Raji (cell line): ENCODE measurements around the gene SYK.

Source experiments
- POLR2A ChIP-seq: IDR thresholded peaks from 2 replicates; pipeline ENCODE4 v1.6.1; 2011; ENCODE audit warnings: low read depth, low read length, control low read depth; ENCODE audit not compliant: insufficient read depth

Gene SYK

GRCh38 chr9:90857855-90858254, 56.2 kb downstream of the SYK start:
- no peak for TF ChIP-seq POLR2A

GRCh38 chr9:90858457-90858901, 56.9 kb downstream of the SYK start:
- no peak for TF ChIP-seq POLR2A

DNA sequence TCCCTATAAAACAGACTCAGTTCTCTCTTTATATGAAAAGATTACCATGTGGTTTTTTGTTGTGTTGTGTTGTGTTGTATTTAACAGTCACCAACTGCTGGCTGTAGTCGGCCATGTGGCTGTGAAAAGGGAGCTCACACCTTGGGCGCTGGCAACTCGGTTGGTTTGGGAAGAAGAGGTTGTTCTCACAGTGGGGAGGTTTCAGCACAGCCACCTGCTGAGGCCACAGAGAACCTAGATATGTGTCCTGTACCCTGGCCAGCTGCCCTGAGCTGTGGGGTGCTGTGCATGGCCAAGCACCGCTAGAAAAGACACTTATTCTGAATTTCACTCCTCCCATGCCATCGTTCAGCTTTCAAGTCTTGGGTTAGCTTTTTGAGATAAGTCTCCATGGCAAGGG, 58.8 kb downstream of the SYK start:
- no peak for TF ChIP-seq POLR2A

DNA sequence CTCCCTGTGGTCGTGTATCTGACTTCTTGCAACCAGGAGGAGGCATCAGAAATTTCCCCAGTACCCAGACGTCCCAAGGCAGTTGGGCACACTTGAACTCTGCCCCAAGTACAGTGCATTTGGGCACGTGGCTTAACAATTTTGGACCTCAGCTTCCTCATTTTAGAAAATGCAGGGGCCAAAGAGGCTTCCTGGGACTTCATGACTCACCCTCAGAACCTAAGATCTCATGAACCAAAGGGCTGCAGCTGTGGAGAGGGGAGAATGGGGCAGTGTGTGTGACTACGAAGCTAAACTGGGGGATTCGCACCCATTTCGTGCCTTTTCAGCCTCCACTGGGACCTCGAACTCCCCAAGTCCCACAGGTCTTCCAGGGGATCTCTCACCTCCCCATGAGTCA, 59.2 kb downstream of the SYK start:
- no peak for TF ChIP-seq POLR2A

DNA sequence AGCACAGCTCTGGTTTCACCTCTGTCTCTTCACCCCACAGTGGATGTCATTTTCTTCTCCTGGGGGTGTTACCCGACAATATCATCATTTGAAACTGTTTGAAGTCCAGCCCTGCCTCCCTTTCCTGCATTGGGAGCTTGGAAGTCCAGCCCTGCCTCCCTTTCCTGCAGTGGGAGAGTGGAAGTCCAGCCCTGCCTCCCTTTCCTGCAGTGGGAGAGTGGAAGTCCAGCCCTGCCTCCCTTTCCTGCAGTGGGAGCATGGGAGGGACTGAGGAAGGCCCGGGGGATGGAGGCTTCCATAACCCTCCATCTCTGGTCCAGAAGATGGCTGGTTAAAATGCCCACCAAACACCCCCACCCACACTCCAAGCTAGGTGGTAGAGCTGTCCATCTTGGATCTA, 59.8 kb downstream of the SYK start:
- TF ChIP-seq POLR2A, result no peak

DNA sequence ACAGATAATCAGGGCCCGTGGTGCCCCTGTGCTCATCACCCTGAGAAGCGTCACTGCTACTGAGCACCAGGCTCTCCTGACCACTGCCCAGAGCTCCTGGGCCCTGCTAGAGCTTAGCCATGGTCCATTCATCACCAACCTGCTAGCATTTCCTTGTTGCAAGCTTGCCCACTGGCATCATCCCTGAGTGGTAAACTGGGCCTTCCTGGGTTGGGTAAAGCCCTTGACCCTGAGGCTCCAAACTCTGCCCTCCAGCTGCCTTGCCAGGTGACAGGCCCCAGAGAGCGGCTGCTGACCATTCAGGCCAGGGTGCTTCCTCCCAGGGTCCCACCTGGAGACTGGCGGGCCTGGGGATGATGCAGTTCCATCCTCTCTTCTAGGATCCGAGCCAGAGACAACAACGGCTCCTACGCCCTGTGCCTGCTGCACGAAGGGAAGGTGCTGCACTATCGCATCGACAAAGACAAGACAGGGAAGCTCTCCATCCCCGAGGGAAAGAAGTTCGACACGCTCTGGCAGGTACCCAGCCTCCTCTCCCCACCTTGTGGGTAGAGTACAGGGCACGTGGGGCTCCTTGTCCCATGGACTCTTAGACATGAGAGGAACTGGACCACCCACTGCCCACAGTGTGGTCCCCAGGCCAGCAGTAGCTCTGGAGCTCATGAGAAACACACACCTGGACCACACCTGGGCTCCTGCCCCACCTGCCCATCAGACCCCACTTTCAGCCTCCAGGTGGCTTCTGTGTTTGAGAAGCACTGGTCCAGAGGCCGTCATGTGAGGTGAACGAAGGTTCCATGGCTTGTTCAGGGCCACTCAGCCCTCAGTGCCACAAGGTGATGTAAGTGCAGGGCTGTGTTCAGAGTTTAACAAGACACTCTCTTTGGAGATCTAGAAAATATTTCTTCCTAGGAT, 60.5 kb downstream of the SYK start:
- no peak for TF ChIP-seq POLR2A

- TF ChIP-seq POLR2A, result no peak
Measured at GRCh38 chr9:90864779-90865178, 63.2 kb downstream of the SYK start.

DNA sequence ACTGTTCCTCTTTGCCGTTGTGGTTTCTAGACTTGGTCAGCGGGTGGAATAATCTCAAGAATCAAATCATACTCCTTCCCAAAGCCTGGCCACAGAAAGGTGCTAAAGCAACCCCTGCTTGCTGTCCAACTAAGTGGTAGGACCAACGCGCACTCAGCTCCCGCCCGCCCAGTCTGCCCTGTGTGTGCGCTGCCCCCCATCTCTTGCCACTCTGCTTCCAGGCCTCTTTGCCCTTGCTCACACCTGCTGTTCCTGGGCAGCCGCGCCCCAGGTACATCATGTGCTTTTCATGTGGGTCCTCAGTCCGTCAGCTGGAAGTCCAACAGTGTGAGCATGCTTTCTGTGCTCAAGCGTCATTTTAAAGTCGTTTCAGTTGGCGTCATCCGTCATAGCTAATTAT, 65.5 kb downstream of the SYK start:
- no peak for TF ChIP-seq POLR2A

DNA sequence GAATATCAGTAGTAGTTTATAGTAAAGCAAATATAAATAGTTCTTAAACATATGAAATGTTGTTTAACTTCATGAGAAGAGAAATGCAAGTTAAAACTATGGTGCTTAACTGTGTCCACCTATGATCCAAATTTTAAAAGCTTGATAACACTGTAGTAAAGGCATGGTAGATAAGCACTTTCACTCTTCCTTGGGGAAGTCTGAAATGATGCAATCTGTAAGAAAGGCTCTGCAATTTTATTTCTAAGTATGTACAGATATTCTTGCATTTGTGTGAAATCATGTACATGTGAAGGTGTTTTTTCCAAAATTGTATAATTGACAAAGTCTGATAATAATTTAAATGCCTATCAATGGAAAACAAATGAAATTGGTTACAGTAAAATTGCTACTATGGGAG, 66.9 kb downstream of the SYK start:
- TF ChIP-seq POLR2A, result no peak

- no peak for TF ChIP-seq POLR2A
Measured at GRCh38 chr9:90869361-90869760, 67.7 kb downstream of the SYK start.

DNA sequence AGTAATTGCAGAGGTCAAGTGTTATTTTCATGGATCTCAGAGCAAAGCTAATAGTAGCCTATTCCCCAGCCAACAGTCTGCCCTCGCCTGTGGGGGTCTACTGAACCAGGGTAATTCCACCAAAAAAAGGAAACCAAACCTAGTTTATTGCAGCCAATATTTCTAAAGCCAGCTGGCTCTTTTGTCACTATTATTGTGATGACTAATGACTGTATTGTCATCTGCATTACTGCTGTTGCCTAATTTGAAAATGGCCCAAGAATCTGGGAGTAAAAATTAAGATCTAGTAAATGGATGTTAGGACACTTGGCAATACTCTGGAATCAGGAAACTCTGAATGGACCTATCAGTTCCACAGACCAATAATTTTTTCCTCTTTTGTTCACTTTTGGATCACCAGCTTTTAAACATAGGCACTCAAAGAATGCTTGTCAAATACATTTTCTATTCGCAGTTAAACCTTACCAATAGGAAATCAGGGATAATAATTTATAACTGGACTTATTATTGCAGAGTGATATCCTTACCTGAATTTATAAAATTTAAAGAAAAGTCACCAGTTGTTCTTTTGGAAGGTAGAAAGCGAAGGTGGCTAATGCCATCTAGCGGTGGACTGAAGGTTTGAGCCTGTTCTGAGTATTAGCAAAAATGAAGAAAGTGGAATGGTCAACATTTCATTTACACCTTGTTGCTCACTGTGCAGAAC, 69.2 kb downstream of the SYK start:
- no peak for TF ChIP-seq POLR2A

GRCh38 chr9:90871327-90871935, 69.8 kb downstream of the SYK start:
- TF ChIP-seq POLR2A, result no peak

DNA sequence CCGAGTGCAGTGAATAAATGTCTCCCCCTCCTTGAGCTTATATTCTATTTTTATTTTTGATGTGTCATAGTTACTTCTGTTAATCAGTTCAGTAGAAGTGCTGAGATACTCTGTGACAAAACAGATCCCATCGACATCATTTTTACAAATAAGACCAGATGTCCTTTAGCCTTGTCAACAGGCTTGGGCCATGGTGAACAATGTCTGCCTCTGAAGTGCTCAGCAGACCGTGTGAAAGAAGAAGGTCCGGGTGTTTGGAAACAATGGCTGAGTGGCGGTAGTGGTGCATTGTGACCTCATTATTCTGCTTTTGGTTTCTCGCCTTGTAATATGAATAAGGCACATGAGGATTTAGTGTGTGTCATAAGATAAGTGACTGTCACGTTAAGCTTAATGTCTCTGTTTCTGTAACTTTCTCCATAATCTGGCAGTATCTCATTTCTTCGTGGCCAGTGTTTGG, 71.2 kb downstream of the SYK start:
- no peak for TF ChIP-seq POLR2A

DNA sequence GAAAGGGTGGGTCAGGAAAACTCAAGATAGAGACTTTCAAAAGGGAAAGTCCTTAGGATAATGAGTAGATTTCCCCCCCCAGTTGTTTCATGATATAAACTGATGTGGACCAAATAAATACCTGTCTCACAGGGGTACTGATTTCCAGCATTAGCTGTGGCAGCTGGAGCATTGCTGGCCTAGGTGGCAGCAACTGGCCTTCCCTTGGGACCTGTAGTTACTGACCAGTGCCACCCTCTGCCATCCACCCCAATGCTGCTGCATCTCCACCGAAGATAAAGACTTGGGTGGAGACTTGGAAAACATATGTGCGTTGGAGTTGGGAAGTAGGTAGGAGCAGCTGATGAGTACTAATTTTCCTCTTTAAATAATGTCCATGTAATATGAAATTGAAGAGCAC, 71.8 kb downstream of the SYK start:
- no peak for TF ChIP-seq POLR2A

GRCh38 chr9:90874194-90874593, 72.6 kb downstream of the SYK start:
- TF ChIP-seq POLR2A, result no peak

GRCh38 chr9:90878562-90878961, 76.9 kb downstream of the SYK start:
- no peak for TF ChIP-seq POLR2A
